Posterior vena cava (tissue), 2 donors: Measurements from ENCODE around the gene PHF14. TPM values are rescaled to one million over a fixed set of nuclear protein-coding genes. Genes with fewer than 3 reads are reported as not detected.

Experiments used
- DNase-seq: peaks from one replicate; pipeline ENCODE4 v3.0.0-alpha.2; 2020; ENCODE audit warnings: low spot score
- intact Hi-C, 2 donors: fragments of 100-400 bp; cut with DNase I; formaldehyde crosslinking; loops; one replicate each; pipeline versions ENCODE4 v1.14.1 to v1.14.2; 2022 to 2023
- total RNA-seq, 2 donors: library from RNA; stranded (reverse); fragmentation: NEBNext Ultra II Directional; extraction: Animal tissue kit (Norgen Biotek cat#: 25700); gene quantifications; one replicate each; pipeline ENCODE4 v1.2.1, GENCODE V29; 2021
- donor health status: DM: yes; HTN: yes; CAD: no.
- donor health status: DM: yes; HTN: yes; CAD: no.

Gene PHF14
- total RNA-seq, 2 donors from 2014 or later, result 32.7 to 36.6 TPM

GRCh38 chr7:11161499-11161898 is 187.8 kb downstream of the PHF14 start:
- no peak for DNase-seq
- intact Hi-C loops, result no loop called here

DNA sequence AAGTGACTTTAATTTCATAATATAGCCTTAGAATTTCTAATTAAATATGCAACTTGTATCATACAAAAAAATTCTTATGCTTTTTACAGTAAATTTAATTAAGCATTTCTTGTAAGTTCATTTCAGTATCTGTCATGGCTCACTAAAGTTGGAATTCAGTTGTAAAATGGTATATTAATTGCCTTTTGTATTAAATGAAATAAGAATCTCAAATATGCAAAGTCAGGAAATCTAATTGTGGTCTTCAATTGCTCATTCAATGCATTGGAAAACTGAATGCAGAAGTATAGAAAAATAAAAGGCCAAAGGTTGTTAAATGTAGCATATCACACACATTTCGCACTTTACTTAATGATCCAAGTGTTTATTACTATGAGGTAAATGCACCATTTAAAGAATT is 189.5 kb downstream of the PHF14 start:
- no peak for DNase-seq
- intact Hi-C loops, result no loop called here

DNA sequence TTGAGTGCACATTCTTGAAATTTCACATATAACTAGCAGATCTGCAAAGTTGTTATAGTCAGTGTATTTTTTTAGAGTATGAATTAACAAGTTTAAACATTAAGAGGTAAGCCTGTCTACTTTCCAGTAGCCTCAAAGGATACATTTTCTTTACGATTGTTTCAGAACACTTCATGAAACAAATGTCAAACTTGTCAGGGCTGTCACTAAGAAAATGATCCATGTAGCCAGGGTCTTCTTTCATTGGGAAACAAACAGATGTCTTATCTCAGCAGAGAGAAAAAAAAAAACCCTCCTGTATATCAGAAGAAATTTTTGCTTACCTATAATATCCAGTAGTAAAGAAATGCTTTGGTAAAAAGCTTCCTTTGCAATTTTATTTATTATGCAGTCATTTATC is 192.4 kb downstream of the PHF14 start:
- no peak for DNase-seq
- intact Hi-C loops, result no loop called here

- no peak for DNase-seq
- intact Hi-C loops, result no loop called here
These were observed 195.0 kb downstream of the PHF14 start for GRCh38 chr7:11168650-11169170.

GRCh38 chr7:11170175-11170574 is 196.5 kb downstream of the PHF14 start:
- DNase-seq, result no peak
- intact Hi-C loops, result no loop called here

- DNase-seq, result no peak
- intact Hi-C loops, result no loop called here
These were observed 197.3 kb downstream of the PHF14 start for GRCh38 chr7:11170863-11171568.

- DNase-seq, result no peak
- intact Hi-C loops, result no loop called here
These were observed 198.0 kb downstream of the PHF14 start for GRCh38 chr7:11171569-11172192.

DNA sequence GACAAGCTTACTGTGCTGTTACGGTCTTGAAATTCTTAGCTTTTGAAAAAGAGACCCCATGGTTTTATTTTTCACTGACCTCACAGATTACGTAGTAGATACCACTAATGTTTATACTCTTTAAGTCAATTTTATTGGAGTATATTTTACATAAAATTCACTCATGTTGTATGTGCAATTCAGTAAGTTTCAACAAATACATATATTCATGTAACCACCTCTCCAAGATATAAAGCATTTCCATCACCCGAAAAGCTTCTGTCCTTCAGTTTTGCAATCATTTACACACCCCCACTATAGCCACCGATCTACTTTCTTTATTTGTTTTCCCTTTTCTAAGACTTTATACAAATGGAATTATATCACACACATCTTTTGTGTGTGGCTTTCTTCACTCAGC is 199.2 kb downstream of the PHF14 start:
- DNase-seq, result no peak
- intact Hi-C loops, result no loop called here

DNA sequence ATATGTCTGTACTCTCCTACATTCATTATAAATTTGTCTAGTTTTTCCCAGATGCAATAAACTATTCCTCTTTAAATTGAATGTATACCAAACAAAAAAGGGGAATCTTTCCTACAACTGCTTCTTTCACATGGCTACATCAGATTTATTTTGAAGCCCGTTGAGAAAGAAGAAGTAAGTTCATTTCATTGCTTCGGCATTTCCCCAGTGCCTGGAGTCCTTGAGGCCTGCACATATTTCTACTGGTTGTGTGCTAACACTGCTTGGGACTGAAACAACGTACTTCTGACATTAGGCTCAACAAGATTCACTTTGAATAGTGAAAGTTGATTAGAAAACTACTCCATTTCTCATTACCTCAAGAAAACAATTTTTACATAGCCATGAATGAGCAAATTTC is 201.7 kb downstream of the PHF14 start:
- DNase-seq, result no peak
- intact Hi-C loops, result no loop called here

- intact Hi-C loops, result no loop called here
- DNase-seq, result no peak
These were observed 202.2 kb downstream of the PHF14 start for GRCh38 chr7:11175887-11176286.

- DNase-seq, result no peak
- intact Hi-C loops, result no loop called here
These were observed 203.4 kb downstream of the PHF14 start for GRCh38 chr7:11176985-11177555.

- intact Hi-C loops, result no loop called here
- DNase-seq, result no peak
These were observed 204.1 kb downstream of the PHF14 start for GRCh38 chr7:11177793-11178192.

GRCh38 chr7:11181590-11181989 is 207.9 kb downstream of the PHF14 start:
- no peak for DNase-seq
- intact Hi-C loops, result no loop called here

DNA sequence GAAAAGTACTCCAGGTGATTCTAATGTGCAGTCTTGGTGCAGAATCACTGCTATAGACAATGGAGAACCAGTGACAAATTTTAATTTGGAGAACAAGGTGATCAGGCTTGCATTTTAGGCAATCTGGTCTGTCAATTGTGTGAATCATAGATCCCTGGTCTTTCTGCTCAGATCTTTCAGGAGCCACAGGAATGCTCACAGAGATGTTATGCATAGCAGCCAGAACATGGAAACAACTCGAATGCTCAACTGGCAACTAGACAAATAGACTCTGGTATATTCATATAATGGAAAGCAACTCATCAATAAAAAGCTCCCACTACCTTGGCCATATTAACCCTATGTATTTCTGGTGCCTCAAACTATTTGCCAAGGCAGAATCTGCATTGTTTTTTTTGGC is 209.1 kb downstream of the PHF14 start:
- no peak for DNase-seq
- intact Hi-C loops, result no loop called here

DNA sequence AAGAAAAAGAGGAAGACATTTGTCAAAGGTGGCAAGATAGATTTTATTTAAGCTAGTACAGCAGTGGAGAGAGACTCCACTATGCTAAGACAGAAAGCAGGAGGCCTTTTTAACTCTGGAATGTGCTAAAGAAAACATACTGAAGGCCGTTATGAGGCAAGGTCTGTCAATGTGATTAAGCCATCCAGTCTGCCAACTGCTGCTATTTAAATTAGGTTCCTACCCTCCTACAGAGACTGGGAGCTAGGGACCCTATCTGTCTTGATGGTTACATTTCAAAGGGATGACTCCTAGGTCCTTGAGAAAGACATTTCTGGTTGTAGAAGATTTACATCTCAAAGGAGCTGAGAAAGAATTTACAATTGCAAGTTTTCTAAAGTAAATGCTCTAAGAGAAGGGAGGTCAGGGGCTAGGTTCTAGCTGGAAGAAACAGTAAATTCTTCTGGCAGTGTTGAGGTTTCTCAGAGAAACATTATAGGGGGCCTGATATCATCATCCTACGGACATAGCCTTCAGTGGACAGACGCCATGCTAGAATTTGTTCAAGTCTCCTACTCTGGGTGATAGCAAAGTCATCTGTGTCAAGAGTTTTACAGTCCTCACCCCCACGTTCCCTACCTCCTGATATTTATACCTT is 211.6 kb downstream of the PHF14 start:
- no peak for DNase-seq
- intact Hi-C loops, result no loop called here

GRCh38 chr7:11188529-11189310 is 215.0 kb downstream of the PHF14 start:
- DNase-seq, result no peak
- intact Hi-C loops, result no loop called here

DNA sequence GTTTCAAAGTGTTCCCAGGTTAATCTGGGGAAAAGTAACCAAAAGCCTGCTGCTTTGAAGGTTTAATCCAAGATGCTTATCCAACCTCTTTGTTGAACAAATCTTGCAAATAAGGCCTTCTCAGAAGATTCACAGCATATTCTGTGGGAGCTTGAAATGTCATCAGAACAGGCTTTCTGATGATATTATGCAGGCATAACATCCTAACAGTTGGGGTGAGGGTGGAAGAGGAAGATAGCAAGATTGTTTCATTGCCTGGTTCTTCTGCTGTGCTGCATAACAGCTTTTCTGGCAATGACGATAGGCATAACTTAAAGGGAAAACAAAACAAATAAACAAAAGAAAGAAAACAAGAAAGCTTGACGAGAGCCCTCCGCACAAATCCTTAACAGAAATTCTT is 217.4 kb downstream of the PHF14 start:
- no peak for DNase-seq
- intact Hi-C loops, result no loop called here

- intact Hi-C loops, result no loop called here
- DNase-seq, result no peak
These were observed 218.0 kb downstream of the PHF14 start for GRCh38 chr7:11191574-11192220.

GRCh38 chr7:11192506-11192905 is 218.8 kb downstream of the PHF14 start:
- DNase-seq, result no peak

More at GRCh38 chr7:11192506-11192905, 218.8 kb downstream of the PHF14 start:
- intact Hi-C loops, result no loop called here
